Epithelial cell of proximal tubule (primary cell): ENCODE data around the gene ZNF280C. TPM values are rescaled to one million over a fixed set of nuclear protein-coding genes. Genes with fewer than 3 reads are reported as not detected.
"Not testable (repeated sequence)": the region's sequence is repeated elsewhere in the genome, so short reads cannot be mapped to it uniquely, and the experiment has no call there.

Experiments used
- DNase-seq: peaks from one replicate; pipeline ENCODE4 v3.0.0-alpha.2; 2011; ENCODE audit warnings: low read depth
- H3K4me3 ChIP-seq: 2 replicates; pipeline ENCODE4 v1.5.1; 2011; ENCODE audit warnings: low read depth, mild to moderate bottlenecking, low read length
- CTCF ChIP-seq: conservative IDR thresholded peaks from 2 replicates; pipeline ENCODE4 v1.5.1; 2012; ENCODE audit warnings: low read depth, mild to moderate bottlenecking, low read length
- total RNA-seq: library from RNA; depleted of rRNA; stranded (reverse); fragments of >200 nt; gene quantifications from 2 replicates; pipeline ENCODE4 v1.2.3, GENCODE V29; 2015

ZNF280C gene
- total RNA-seq, 1 donor from 2014 or later = 2.8 TPM

- H3K4me3 ChIP-seq = no peak overlapping the region
- DNase-seq = no peak
- TF ChIP-seq CTCF = no peak
Observed at GRCh38 chrX:130282151-130282550, 13.5 kb upstream of the ZNF280C start.

GRCh38 chrX:130280901-130281300 is 12.2 kb upstream of the ZNF280C start:
- no peak for DNase-seq
- H3K4me3 ChIP-seq = no peak overlapping the region
- no peak for TF ChIP-seq CTCF

GRCh38 chrX:130272253-130272652 is 3.6 kb upstream of the ZNF280C start:
- not testable (repeated sequence) for H3K4me3 ChIP-seq, DNase-seq

- not testable (repeated sequence) for DNase-seq, H3K4me3 ChIP-seq
Observed at GRCh38 chrX:130269391-130269790, 692 bp upstream of the ZNF280C start.

- DNase-seq = no peak
- no peak for TF ChIP-seq CTCF
- peak overlapping the region; percentile 78 for H3K4me3 ChIP-seq
Observed at GRCh38 chrX:130267956-130268448, 697 bp downstream of the ZNF280C start.

GRCh38 chrX:130264573-130264972 is 4.1 kb downstream of the ZNF280C start:
- no peak for DNase-seq

GRCh38 chrX:130263016-130263415 is 5.7 kb downstream of the ZNF280C start:
- no peak for TF ChIP-seq CTCF
- DNase-seq = no peak
- H3K4me3 ChIP-seq = no peak overlapping the region

More at GRCh38 chrX:130264573-130264972, 4.1 kb downstream of the ZNF280C start:
- no peak overlapping the region for H3K4me3 ChIP-seq
- TF ChIP-seq CTCF = no peak

GRCh38 chrX:130262231-130262630 is 6.5 kb downstream of the ZNF280C start:
- DNase-seq = no peak
- no peak overlapping the region for H3K4me3 ChIP-seq
- no peak for TF ChIP-seq CTCF
